Ishikawa (cell line): Measurements from ENCODE around the gene ERN1.

Source experiments
- CEBPB ChIP-seq: IDR thresholded peaks from 2 replicates; pipeline ENCODE4 v1.6.1; 2012
- CREB1 ChIP-seq: IDR thresholded peaks from 2 replicates; pipeline ENCODE4 v1.6.1; 2012; ENCODE audit warnings: low read depth
- EGR1 ChIP-seq: IDR thresholded peaks from 2 replicates; pipeline ENCODE4 v1.6.1; 2012
- EP300 ChIP-seq: IDR thresholded peaks from 2 replicates; pipeline ENCODE4 v1.6.1; 2012; ENCODE audit warnings: borderline replicate concordance
- FOXM1 ChIP-seq: IDR thresholded peaks from 2 replicates; pipeline ENCODE4 v1.6.1; 2012; ENCODE audit warnings: low read depth, borderline replicate concordance
- NFIC ChIP-seq: IDR thresholded peaks from 2 replicates; pipeline ENCODE4 v1.6.1; 2012
- RAD21 ChIP-seq: IDR thresholded peaks from 2 replicates; pipeline ENCODE4 v1.6.1; 2012; ENCODE audit warnings: low read depth
- TAF1 ChIP-seq: IDR thresholded peaks from 2 replicates; pipeline ENCODE4 v1.6.1; 2012; ENCODE audit warnings: low read depth, mild to moderate bottlenecking
- TCF12 ChIP-seq: IDR thresholded peaks from 2 replicates; pipeline ENCODE4 v1.6.1; 2012; ENCODE audit warnings: low read depth
- TEAD4 ChIP-seq: IDR thresholded peaks from 2 replicates; pipeline ENCODE4 v1.6.1; 2012
- USF1 ChIP-seq: IDR thresholded peaks from 2 replicates; pipeline ENCODE4 v1.6.1; 2012
- YY1 ChIP-seq: IDR thresholded peaks from 2 replicates; pipeline ENCODE4 v1.6.1; 2012; ENCODE audit warnings: low read depth
- ZBTB7A ChIP-seq: IDR thresholded peaks from 2 replicates; pipeline ENCODE4 v1.6.1; 2012; ENCODE audit warnings: low read depth
- TF ChIP-seq, protein P1 (sequence below): IDR thresholded peaks from 2 replicates; pipeline ENCODE4 v1.6.1; 2012
- TF ChIP-seq, protein P2 (sequence below): IDR thresholded peaks from 2 replicates; pipeline ENCODE4 v1.6.1; 2012; ENCODE audit warnings: low read depth, mild to moderate bottlenecking

The ERN1 gene

DNA sequence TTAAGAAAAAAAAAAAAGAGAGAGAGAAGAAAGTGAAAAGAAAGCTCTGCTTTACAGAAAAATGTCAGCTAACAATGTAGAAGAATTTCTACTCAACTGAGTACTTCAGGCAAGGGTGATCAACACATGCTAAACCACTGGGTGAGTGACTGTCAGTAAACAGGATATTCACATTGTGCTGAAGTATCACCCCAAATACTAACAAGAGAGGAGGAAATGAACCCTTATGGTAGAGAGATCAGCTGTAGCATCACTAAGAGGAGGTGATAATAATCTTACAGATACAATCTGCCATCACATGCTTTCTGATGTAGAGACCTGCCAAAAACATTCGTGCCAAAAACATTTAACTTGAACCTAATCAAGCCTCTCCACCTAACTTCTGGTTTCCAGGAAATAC, 78.8 kb downstream of the ERN1 start:
- TF ChIP-seq TAF1 (no peak), YY1 (no peak)
- TF ChIP-seq, protein P1, sequence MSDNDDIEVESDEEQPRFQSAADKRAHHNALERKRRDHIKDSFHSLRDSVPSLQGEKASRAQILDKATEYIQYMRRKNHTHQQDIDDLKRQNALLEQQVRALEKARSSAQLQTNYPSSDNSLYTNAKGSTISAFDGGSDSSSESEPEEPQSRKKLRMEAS, result no peak

GRCh38 chr17:64048805-64049204, 81.1 kb downstream of the ERN1 start:
- TF ChIP-seq CREB1, result no peak
- no peak for TF ChIP-seq EP300
- TF ChIP-seq, protein P2, sequence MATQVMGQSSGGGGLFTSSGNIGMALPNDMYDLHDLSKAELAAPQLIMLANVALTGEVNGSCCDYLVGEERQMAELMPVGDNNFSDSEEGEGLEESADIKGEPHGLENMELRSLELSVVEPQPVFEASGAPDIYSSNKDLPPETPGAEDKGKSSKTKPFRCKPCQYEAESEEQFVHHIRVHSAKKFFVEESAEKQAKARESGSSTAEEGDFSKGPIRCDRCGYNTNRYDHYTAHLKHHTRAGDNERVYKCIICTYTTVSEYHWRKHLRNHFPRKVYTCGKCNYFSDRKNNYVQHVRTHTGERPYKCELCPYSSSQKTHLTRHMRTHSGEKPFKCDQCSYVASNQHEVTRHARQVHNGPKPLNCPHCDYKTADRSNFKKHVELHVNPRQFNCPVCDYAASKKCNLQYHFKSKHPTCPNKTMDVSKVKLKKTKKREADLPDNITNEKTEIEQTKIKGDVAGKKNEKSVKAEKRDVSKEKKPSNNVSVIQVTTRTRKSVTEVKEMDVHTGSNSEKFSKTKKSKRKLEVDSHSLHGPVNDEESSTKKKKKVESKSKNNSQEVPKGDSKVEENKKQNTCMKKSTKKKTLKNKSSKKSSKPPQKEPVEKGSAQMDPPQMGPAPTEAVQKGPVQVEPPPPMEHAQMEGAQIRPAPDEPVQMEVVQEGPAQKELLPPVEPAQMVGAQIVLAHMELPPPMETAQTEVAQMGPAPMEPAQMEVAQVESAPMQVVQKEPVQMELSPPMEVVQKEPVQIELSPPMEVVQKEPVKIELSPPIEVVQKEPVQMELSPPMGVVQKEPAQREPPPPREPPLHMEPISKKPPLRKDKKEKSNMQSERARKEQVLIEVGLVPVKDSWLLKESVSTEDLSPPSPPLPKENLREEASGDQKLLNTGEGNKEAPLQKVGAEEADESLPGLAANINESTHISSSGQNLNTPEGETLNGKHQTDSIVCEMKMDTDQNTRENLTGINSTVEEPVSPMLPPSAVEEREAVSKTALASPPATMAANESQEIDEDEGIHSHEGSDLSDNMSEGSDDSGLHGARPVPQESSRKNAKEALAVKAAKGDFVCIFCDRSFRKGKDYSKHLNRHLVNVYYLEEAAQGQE, result no peak
- TF ChIP-seq, protein P1, result no peak

DNA sequence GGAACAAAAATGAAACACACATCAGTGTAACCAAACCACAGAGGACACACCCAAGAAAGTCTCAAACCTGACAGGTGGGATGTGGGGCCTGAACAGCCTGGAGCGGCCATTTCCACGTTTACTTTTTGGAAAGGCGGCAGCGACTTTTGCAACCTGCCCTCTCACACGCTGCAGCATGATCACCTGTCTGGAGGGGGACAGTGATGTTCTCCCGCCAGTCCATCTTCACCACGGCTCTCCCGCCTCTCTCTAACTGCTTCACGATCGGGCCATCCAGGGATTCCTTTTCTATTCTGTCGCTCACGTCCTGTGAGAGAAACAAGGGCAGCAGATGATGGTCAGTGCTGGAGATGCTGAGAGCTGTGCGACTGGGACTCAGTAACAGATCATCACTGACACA, 84.8 kb downstream of the ERN1 start:
- TF ChIP-seq USF1 (no peak), CEBPB (no peak), YY1 (no peak), CREB1 (no peak), EP300 (no peak), ZBTB7A (no peak), TAF1 (no peak), RAD21 (no peak), EGR1 (no peak), TCF12 (no peak), NFIC (no peak), FOXM1 (no peak), TEAD4 (no peak)
- TF ChIP-seq, protein P1, result no peak
- TF ChIP-seq, protein P2, result no peak

GRCh38 chr17:64042700-64043485, 87.1 kb downstream of the ERN1 start:
- no peak for TF ChIP-seq CEBPB
- no peak for TF ChIP-seq FOXM1
- TF ChIP-seq ZBTB7A, result no peak
- no peak for TF ChIP-seq TEAD4
- TF ChIP-seq CREB1, result no peak
- TF ChIP-seq, protein P1, result no peak
- no peak for TF ChIP-seq RAD21
- TF ChIP-seq, protein P2, result no peak
- TF ChIP-seq NFIC, result no peak
- no peak for TF ChIP-seq YY1

DNA sequence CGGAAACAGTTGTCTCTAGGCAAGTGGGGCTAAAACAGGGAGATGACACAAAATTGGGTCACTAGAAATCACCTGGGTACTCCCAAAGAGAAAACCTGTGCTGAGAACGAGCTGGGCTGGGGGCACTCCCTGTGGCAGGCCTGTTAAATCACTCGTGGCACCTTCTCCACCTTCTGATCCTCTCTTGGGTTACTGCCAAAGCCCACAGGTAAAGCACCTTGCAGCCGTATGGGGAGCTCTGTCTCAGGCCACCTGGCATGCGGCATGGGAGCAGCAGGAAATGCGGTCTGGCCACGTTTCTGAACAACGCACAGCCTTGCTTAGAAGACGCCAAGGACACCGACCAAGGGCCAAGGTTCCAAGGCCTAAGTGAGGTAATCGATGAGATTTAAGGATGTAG, 88.0 kb downstream of the ERN1 start:
- TF ChIP-seq RAD21 (no peak), TCF12 (no peak)
- TF ChIP-seq, protein P1, result no peak
